Thymus (tissue), 14 donors: ENCODE measurements around the gene MAP3K7. TPM values are rescaled to one million over a fixed set of nuclear protein-coding genes. Genes with fewer than 3 reads are reported as not detected.

Experiments
- DNase-seq, 9 donors: peaks; one replicate each; pipeline ENCODE4 v3.0.0-alpha.2; 2013; ENCODE audit warnings: low spot score in 9 of 9, low read depth in 6 of 9, missing footprints in 1 of 9
- H3K27ac ChIP-seq, 2 donors: one replicate each; pipeline ENCODE4 v1.5.1; 2013; ENCODE audit warnings: control low read depth in 1 of 2, low read depth in 1 of 2, low read length in 1 of 2, mild to moderate bottlenecking in 1 of 2, moderate library complexity in 1 of 2
- H3K27me3 ChIP-seq, 2 donors: one replicate each; pipeline ENCODE4 v1.5.1; 2013; ENCODE audit warnings: low read length in 1 of 2; ENCODE audit not compliant: control insufficient read depth in 2 of 2, insufficient read depth in 1 of 2
- H3K36me3 ChIP-seq, 2 donors: one replicate each; pipeline ENCODE4 v1.5.1; 2013; ENCODE audit warnings: low read length in 1 of 2, mild to moderate bottlenecking in 1 of 2, moderate library complexity in 1 of 2; ENCODE audit not compliant: control insufficient read depth in 2 of 2, insufficient read depth in 2 of 2
- H3K4me1 ChIP-seq, 2 donors: one replicate each; pipeline ENCODE4 v1.5.1; 2013; ENCODE audit warnings: low read length in 2 of 2; ENCODE audit not compliant: control insufficient read depth in 2 of 2, insufficient read depth in 2 of 2
- H3K4me3 ChIP-seq, 2 donors: one replicate each; pipeline ENCODE4 v1.5.1; 2013; ENCODE audit warnings: low read length in 2 of 2, control low read depth in 1 of 2, mild to moderate bottlenecking in 1 of 2
- H3K9me3 ChIP-seq, 2 donors: one replicate each; pipeline ENCODE4 v1.5.1; 2013; ENCODE audit warnings: low read length in 1 of 2, mild to moderate bottlenecking in 1 of 2; ENCODE audit not compliant: control insufficient read depth in 2 of 2, insufficient read depth in 1 of 2
- WGBS: extraction: QIAGEN DNeasy Blood & Tissue Kit; methylation state at CpG from one replicate; pipeline ENCODE4 v1.1.7; 2013; 5-methylcytosine and 5-hydroxymethylcytosine counted together
- long read RNA-seq, 10 donors: transcript quantifications; one replicate each; lab custom pipeline, GENCODE V29; 2026
- polyA plus RNA-seq: library from polyadenylated mRNA; stranded (reverse); fragments of 200-250 nt; gene quantifications from one replicate; pipeline ENCODE4 v1.2.3, GENCODE V29; 2013
- total RNA-seq: library from RNA; stranded (reverse); fragments of 120-200 nt; gene quantifications from one replicate; pipeline ENCODE4 v1.2.4, GENCODE V29; 2013
- donor health status: healthy.

The MAP3K7 gene
- total RNA-seq (23.8 TPM), polyA plus RNA-seq (34.1 TPM)
- long read RNA-seq, donor 1, result 0 reads
- long read RNA-seq, donor 2, result 0 reads
- long read RNA-seq, donor 3, full-length matches to known transcripts, result 15 of 15 reads
- long read RNA-seq, donor 3, partial matches to known transcripts, result 0 of 15 reads
- long read RNA-seq, donor 3, other reads (novel, unspliced or antisense), result 0 of 15 reads
- long read RNA-seq, donor 4, full-length matches to known transcripts, result 3 of 3 reads
- long read RNA-seq, donor 4, partial matches to known transcripts, result 0 of 3 reads
- long read RNA-seq, donor 4, other reads (novel, unspliced or antisense), result 0 of 3 reads
- long read RNA-seq, donor 5, full-length matches to known transcripts, result 18 of 27 reads
- long read RNA-seq, donor 5, partial matches to known transcripts, result 9 of 27 reads
- long read RNA-seq, donor 5, other reads (novel, unspliced or antisense), result 0 of 27 reads
- long read RNA-seq, donor 6, full-length matches to known transcripts, result 13 of 13 reads
- long read RNA-seq, donor 6, partial matches to known transcripts, result 0 of 13 reads
- long read RNA-seq, donor 6, other reads (novel, unspliced or antisense), result 0 of 13 reads
- long read RNA-seq, donor 7, full-length matches to known transcripts, result 12 of 12 reads
- long read RNA-seq, donor 7, partial matches to known transcripts, result 0 of 12 reads
- long read RNA-seq, donor 7, other reads (novel, unspliced or antisense), result 0 of 12 reads
- long read RNA-seq, donor 8, full-length matches to known transcripts, result 3 of 3 reads
- long read RNA-seq, donor 8, partial matches to known transcripts, result 0 of 3 reads
- long read RNA-seq, donor 8, other reads (novel, unspliced or antisense), result 0 of 3 reads
- long read RNA-seq, donor 9, full-length matches to known transcripts, result 13 of 13 reads
- long read RNA-seq, donor 9, partial matches to known transcripts, result 0 of 13 reads
- long read RNA-seq, donor 9, other reads (novel, unspliced or antisense), result 0 of 13 reads
- long read RNA-seq, donor 10, full-length matches to known transcripts, result 6 of 6 reads
- long read RNA-seq, donor 10, partial matches to known transcripts, result 0 of 6 reads
- long read RNA-seq, donor 10, other reads (novel, unspliced or antisense), result 0 of 6 reads

- DNase-seq, result peak; percentile 89 to 98 (median 95)
- Histone ChIP-seq H3K4me1 (peaks cover 3 to 4% of the 10 kb centered on the region in 2 donors), H3K4me3 (peak within 1 kb of the TSS; percentile 66 to 81), H3K27me3 (peaks cover 7 to 12% of the 10 kb centered on the region in 2 donors), H3K9me3 (no peaks in the 10 kb centered on the region), H3K27ac (peak within 1 kb of the TSS; percentile 95 to 96), H3K36me3 (no peaks in the 10 kb centered on the region)
- WGBS, result under 1% methylated on average over 58 of the region's 58 CpGs
Observed at GRCh38 chr6:90586836-90587638, at the start of gene MAP3K7. MAP3K7 (minus strand) TSS chr6:90587072; CDS start chr6:90586883, 189 bp downstream.

GRCh38 chr6:90631046-90631445 is 44.2 kb upstream of the MAP3K7 start:
- WGBS, result 28% methylated on average over 1 of the region's 1 CpG
- Histone ChIP-seq H3K27me3 (no peaks in the 10 kb centered on the region), H3K4me3 (no peak overlapping the region), H3K36me3 (no peaks in the 10 kb centered on the region), H3K27ac (no peak overlapping the region), H3K4me1 (no peaks in the 10 kb centered on the region), H3K9me3 (no peaks in the 10 kb centered on the region)
- DNase-seq, result no peak

DNA sequence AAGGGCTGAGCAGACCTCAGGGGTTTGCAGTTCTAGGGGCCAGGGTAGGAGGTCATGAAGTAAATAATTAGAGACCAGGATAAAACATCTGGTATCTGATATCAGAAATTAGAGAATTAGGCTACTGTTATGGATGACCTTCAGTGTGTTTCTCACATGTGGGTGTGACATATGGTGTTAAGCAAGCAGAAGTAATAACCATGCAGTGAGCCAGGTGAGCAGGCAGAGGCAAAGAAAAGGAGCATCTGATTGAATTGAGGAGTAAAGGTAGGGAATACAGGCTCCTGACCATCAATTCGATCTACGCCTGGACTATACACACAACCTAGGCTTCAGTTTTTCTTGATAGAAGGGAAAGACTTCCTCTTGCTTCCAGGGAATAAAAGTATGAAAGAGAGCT is 34.7 kb upstream of the MAP3K7 start:
- WGBS, result 97% methylated on average over 2 of the region's 2 CpGs
- Histone ChIP-seq H3K4me1 (no peaks in the 10 kb centered on the region), H3K9me3 (no peaks in the 10 kb centered on the region), H3K4me3 (no peak overlapping the region), H3K36me3 (no peaks in the 10 kb centered on the region), H3K27ac (no peak overlapping the region), H3K27me3 (no peaks in the 10 kb centered on the region)
- DNase-seq, result no peak

- Histone ChIP-seq H3K36me3 (no peaks in the 10 kb centered on the region), H3K27ac (no peak overlapping the region), H3K27me3 (peaks cover 0 to 5% of the 10 kb centered on the region in 2 donors), H3K9me3 (no peaks in the 10 kb centered on the region), H3K4me1 (no peaks in the 10 kb centered on the region), H3K4me3 (no peak overlapping the region)
- no peak for DNase-seq
- WGBS, result 87% methylated on average over 2 of the region's 2 CpGs
Observed at GRCh38 chr6:90619221-90619620, 32.3 kb upstream of the MAP3K7 start.

- no peak overlapping the region for H3K4me3 ChIP-seq
- no peak for DNase-seq
- peaks cover 0 to 4% of the 10 kb centered on the region in 2 donors for H3K9me3 ChIP-seq
- H3K27me3 ChIP-seq, result peaks cover 23 to 58% of the 10 kb centered on the region in 2 donors
- no peak overlapping the region for H3K27ac ChIP-seq
- H3K36me3 ChIP-seq, result no peaks in the 10 kb centered on the region
- WGBS, result 92% methylated on average over 6 of the region's 6 CpGs
- H3K4me1 ChIP-seq, result peaks cover 9 to 15% of the 10 kb centered on the region in 2 donors
Observed at GRCh38 chr6:90612313-90612680, 25.4 kb upstream of the MAP3K7 start.

GRCh38 chr6:90611543-90612312 is 24.9 kb upstream of the MAP3K7 start:
- no peak overlapping the region for H3K27ac ChIP-seq
- no peaks in the 10 kb centered on the region for H3K36me3 ChIP-seq
- H3K4me1 ChIP-seq, result peaks cover 9 to 15% of the 10 kb centered on the region in 2 donors
- H3K4me3 ChIP-seq, result peak overlapping the region; percentile 32 to 53
- H3K27me3 ChIP-seq, result peaks cover 23 to 58% of the 10 kb centered on the region in 2 donors
- H3K9me3 ChIP-seq, result peaks cover 0 to 4% of the 10 kb centered on the region in 2 donors
- 70% methylated on average over 25 of the region's 25 CpGs for WGBS
- DNase-seq, result no peak

GRCh38 chr6:90610751-90611542 is 24.1 kb upstream of the MAP3K7 start:
- H3K9me3 ChIP-seq, result peaks cover 0 to 4% of the 10 kb centered on the region in 2 donors
- H3K27me3 ChIP-seq, result peaks cover 23 to 60% of the 10 kb centered on the region in 2 donors
- H3K36me3 ChIP-seq, result no peaks in the 10 kb centered on the region
- peak overlapping the region; percentile 32 to 53 for H3K4me3 ChIP-seq
- peaks cover 9 to 15% of the 10 kb centered on the region in 2 donors for H3K4me1 ChIP-seq
- no peak overlapping the region for H3K27ac ChIP-seq
- DNase-seq, result peak in 5 of 9 donors; percentile 5 to 40 (median 12)
- WGBS, result under 1% methylated on average over 72 of the region's 72 CpGs
